Gastroesophageal sphincter (tissue), 3 donors: ENCODE results near the gene CCDC80.

ENCODE experiments used
- CTCF ChIP-seq, 4 experiments: fragments of 200-600 bp in 2 of 4; fragments of 450-650 bp in 2 of 4; sonication (generic) in 1 of 4; IDR thresholded peaks; one replicate each; pipeline ENCODE4 v1.5.1; 2017 to 2019; ENCODE audit warnings: antibody characterized with exemption in 4 of 4, mild to moderate bottlenecking in 2 of 4, moderate library complexity in 2 of 4
- POLR2A ChIP-seq, 2 donors: fragments of 450-650 bp; IDR thresholded peaks; one replicate each; pipeline ENCODE4 v1.6.1; 2017; ENCODE audit warnings: antibody characterized with exemption in 2 of 2, mild to moderate bottlenecking in 2 of 2, moderate library complexity in 1 of 2
- POLR2AphosphoS5 ChIP-seq: sonication (generic); formaldehyde crosslinking; IDR thresholded peaks from one replicate; pipeline ENCODE4 v1.6.1; 2017; ENCODE audit warnings: antibody characterized with exemption

GRCh38 chr3:112604536-112604935, 36.4 kb downstream of the CCDC80 start:
- TF ChIP-seq CTCF (IDR thresholded peaks at IDR 0.05) = no peak
- TF ChIP-seq POLR2A (IDR thresholded peaks at IDR 0.05) = no peak
- no peak for TF ChIP-seq POLR2AphosphoS5
